Measurements from ENCODE around the gene SDK2. TPM values are rescaled to one million over a fixed set of nuclear protein-coding genes. Genes with fewer than 3 reads are reported as not detected.
A peak's percentile ranks its signal among the peaks of the same experiment; 100 is the strongest.

SDK2 gene
- polyA plus RNA-seq, 3 donors: 0.01 TPM; not detected in 2

DNA sequence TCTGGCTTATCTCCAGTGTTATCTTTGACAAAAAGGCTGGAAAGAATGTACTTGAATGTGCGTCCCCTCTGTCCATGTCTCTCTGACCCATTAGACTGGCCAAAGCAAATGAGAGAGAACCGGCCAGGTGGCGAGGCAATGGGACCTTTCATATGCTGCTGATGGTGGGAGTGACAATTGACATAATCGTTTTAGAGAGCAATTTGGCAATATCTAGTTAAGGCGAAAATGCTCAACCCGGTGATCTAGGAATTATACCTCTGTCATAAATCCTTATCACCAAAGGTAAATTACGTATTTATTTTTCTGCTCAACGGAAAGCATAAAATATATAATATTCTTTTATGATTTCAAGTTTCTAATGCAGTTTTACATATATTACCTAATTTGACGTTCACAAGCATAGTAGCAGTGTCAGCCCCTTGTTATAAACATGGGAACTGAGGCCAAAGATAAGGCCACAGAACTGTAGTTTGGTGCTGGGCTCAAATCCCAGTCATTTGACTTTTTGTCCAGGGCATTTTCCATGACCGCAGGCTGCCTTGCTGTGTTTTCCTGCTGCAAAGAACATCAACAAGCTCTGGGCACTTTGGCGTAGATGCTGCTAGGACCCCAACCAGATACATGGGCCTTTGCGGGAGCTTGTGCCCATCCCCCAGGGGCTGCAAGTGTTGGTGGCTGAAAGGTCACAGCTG, 14.7 kb upstream of the SDK2 start:
- Histone ChIP-seq H3K9me3 (replicated peaks in 1 of 2; ENCODE audit: control insufficient read depth in 1 of 2, insufficient read depth in 1 of 2, low read length in 2 of 2) (peaks cover 3 to 4% of the 10 kb centered on the region in 2 donors), H3K9ac (ENCODE audit: insufficient read depth, low read length, poor library complexity, severe bottlenecking) (no peak overlapping the region), H3K27ac (ENCODE audit: low read depth in 1 of 2, low read length in 2 of 2) (no peak overlapping the region), H3K79me2 (ENCODE audit: insufficient read depth, low read length) (no peaks in the 10 kb centered on the region), H3K4me3 (replicated peaks in 1 of 3; ENCODE audit: low read depth in 2 of 3, low read length in 3 of 3) (no peak overlapping the region), H3K36me3 (replicated peaks in 1 of 2; ENCODE audit: control insufficient read depth in 1 of 2, insufficient read depth in 2 of 2, low read length in 2 of 2) (no peaks in the 10 kb centered on the region), H3K4me2 (replicated peaks; ENCODE audit: extremely low read depth, low read length, poor library complexity, severe bottlenecking) (no peak overlapping the region), H2AFZ (ENCODE audit: insufficient read depth, low read depth, low read length, poor library complexity, severe bottlenecking) (no peak overlapping the region), H3K4me1 (ENCODE audit: control insufficient read depth in 1 of 2, insufficient read depth in 2 of 2, low read length in 2 of 2) (peaks cover 12 to 17% of the 10 kb centered on the region in 2 donors), H3K27me3 (ENCODE audit: control insufficient read depth in 2 of 2, insufficient read depth in 2 of 2, low read length in 2 of 2) (no peaks in the 10 kb centered on the region), H4K20me1 (ENCODE audit: insufficient read depth, low read length) (no peaks in the 10 kb centered on the region)
- H3K36me3 Mint-ChIP-seq: peaks cover 0 to 2% of the 10 kb centered on the region in 2 donors
- no peak overlapping the region for H3K4me3 Mint-ChIP-seq
- WGBS (ENCODE audit: insufficient coverage): 92% methylated on average over 3 of the region's 12 CpGs
- TF ChIP-seq, protein P1, sequence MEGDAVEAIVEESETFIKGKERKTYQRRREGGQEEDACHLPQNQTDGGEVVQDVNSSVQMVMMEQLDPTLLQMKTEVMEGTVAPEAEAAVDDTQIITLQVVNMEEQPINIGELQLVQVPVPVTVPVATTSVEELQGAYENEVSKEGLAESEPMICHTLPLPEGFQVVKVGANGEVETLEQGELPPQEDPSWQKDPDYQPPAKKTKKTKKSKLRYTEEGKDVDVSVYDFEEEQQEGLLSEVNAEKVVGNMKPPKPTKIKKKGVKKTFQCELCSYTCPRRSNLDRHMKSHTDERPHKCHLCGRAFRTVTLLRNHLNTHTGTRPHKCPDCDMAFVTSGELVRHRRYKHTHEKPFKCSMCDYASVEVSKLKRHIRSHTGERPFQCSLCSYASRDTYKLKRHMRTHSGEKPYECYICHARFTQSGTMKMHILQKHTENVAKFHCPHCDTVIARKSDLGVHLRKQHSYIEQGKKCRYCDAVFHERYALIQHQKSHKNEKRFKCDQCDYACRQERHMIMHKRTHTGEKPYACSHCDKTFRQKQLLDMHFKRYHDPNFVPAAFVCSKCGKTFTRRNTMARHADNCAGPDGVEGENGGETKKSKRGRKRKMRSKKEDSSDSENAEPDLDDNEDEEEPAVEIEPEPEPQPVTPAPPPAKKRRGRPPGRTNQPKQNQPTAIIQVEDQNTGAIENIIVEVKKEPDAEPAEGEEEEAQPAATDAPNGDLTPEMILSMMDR (IDR thresholded peaks at IDR 0.05): no peak
- peaks cover 22% of the 10 kb centered on the region for H3K4me1 Mint-ChIP-seq
- peaks cover 0 to 5% (median 1%) of the 10 kb centered on the region in 3 donors for H3K27me3 Mint-ChIP-seq (ENCODE audit: low read depth in 3 of 3)
- no peak for DNase-seq
- H3K27ac Mint-ChIP-seq: peak overlapping the region in 1 of 7 donors; percentile 74
- H3K9me3 Mint-ChIP-seq: peaks cover 0 to 8% (median 4%) of the 10 kb centered on the region in 7 donors
- intact Hi-C loops (cut with micrococcal nuclease): no loop called here

GRCh38 chr17:73657473-73658116, 13.3 kb upstream of the SDK2 start:
- Histone ChIP-seq H3K4me2 (replicated peaks; ENCODE audit: extremely low read depth, low read length, poor library complexity, severe bottlenecking) (peak overlapping the region; percentile 42), H3K79me2 (ENCODE audit: insufficient read depth, low read length) (no peaks in the 10 kb centered on the region), H3K9me3 (replicated peaks in 1 of 2; ENCODE audit: control insufficient read depth in 1 of 2, insufficient read depth in 1 of 2, low read length in 2 of 2) (peaks cover 3 to 7% of the 10 kb centered on the region in 2 donors), H3K4me1 (ENCODE audit: control insufficient read depth in 1 of 2, insufficient read depth in 2 of 2, low read length in 2 of 2) (peaks cover 12 to 17% of the 10 kb centered on the region in 2 donors), H3K36me3 (replicated peaks in 1 of 2; ENCODE audit: control insufficient read depth in 1 of 2, insufficient read depth in 2 of 2, low read length in 2 of 2) (no peaks in the 10 kb centered on the region), H3K27me3 (ENCODE audit: control insufficient read depth in 2 of 2, insufficient read depth in 2 of 2, low read length in 2 of 2) (no peaks in the 10 kb centered on the region), H3K27ac (ENCODE audit: low read depth in 1 of 2, low read length in 2 of 2) (no peak overlapping the region), H2AFZ (ENCODE audit: insufficient read depth, low read depth, low read length, poor library complexity, severe bottlenecking) (peak overlapping the region; percentile 46), H3K9ac (ENCODE audit: insufficient read depth, low read length, poor library complexity, severe bottlenecking) (no peak overlapping the region), H3K4me3 (replicated peaks in 1 of 3; ENCODE audit: low read depth in 2 of 3, low read length in 3 of 3) (peak overlapping the region in 1 of 3 experiments; percentile 19), H4K20me1 (ENCODE audit: insufficient read depth, low read length) (no peaks in the 10 kb centered on the region)
- peak overlapping the region; percentile 12 to 81 (median 67) for H3K27ac Mint-ChIP-seq
- peaks cover 22% of the 10 kb centered on the region for H3K4me1 Mint-ChIP-seq
- TF ChIP-seq, protein P1 (IDR thresholded peaks at IDR 0.05): peak; percentile 77
- 2% methylated on average over 10 of the region's 11 CpGs for WGBS (ENCODE audit: insufficient coverage)
- peak; percentile 32 to 59 (median 47) for DNase-seq
- H3K27me3 Mint-ChIP-seq (ENCODE audit: low read depth in 3 of 3): peaks cover 0 to 7% (median 6%) of the 10 kb centered on the region in 3 donors
- H3K36me3 Mint-ChIP-seq: peaks cover 0 to 2% of the 10 kb centered on the region in 2 donors
- peak overlapping the region in 1 of 2 donors; percentile 52 for H3K4me3 Mint-ChIP-seq
- peaks cover 5 to 17% (median 9%) of the 10 kb centered on the region in 7 donors for H3K9me3 Mint-ChIP-seq
- intact Hi-C loops (cut with micrococcal nuclease): no loop called here
